HepG2 (cell line): Measurements from ENCODE around the gene SCP2D1. TPM values are rescaled to one million over a fixed set of nuclear protein-coding genes. Genes with fewer than 3 reads are reported as not detected.

ENCODE experiments used
- ATAC-seq: fragments of 200-7000 bp; cut with Tn5 transposase; 3 replicates; pipeline ENCODE4 v1.9.1; 2020; ENCODE audit warnings: mild to moderate bottlenecking, moderate library complexity
- BruUV-seq: library from RNA; stranded (reverse); fragments of 400-500 nt; replicated peaks from 2 replicates; lab custom pipeline; 2021; lab: Mats Ljungman, UMichigan
- CTCF ChIA-PET: fragments of 300-600 bp; formaldehyde crosslinking; extraction: SDS; loops from one replicate; lab custom pipeline; 2021; ENCODE audit warnings: low total read pairs, inconsistent platforms, low intra/inter-chr PET ratio; lab: Yijun Ruan, JAX
- POLR2A ChIA-PET: fragments of 350-600 bp; sonication (Branson Sonifier 250); formaldehyde crosslinking; loops from one replicate; lab custom pipeline; 2020; ENCODE audit warnings: antibody characterized with exemption, inconsistent platforms; lab: Yijun Ruan, JAX
- DNase-seq: peaks from one replicate; pipeline ENCODE4 v3.0.0-alpha.2; 2015; ENCODE audit warnings: low spot score
- FAIRE-seq: peaks from 3 replicates; lab custom pipeline; 2011; peaks lifted over from hg19 to GRCh38; lab: Jason Lieb, UNC
- H2AFZ ChIP-seq: one replicate; pipeline ENCODE4 v1.6.1; 2011; ENCODE audit warnings: low read length, inconsistent platforms
- H3K27ac ChIP-seq: fragments of 300-600 bp; 3 replicates; pipeline ENCODE4 v1.8.0; 2011; ENCODE audit warnings: mixed run types, mild to moderate bottlenecking, mixed read lengths, low read length, inconsistent platforms; ENCODE audit not compliant: insufficient read depth; ENCODE audit errors: extremely low read length
- H3K27me3 ChIP-seq, 2 experiments: fragments of 200-600 bp in 1 of 2; 2 replicates in 1 of 2; 3 replicates in 1 of 2; pipeline versions ENCODE4 v1.6.0 to v1.8.0; 2011; ENCODE audit warnings: low read length in 2 of 2, mild to moderate bottlenecking in 2 of 2, moderate library complexity in 2 of 2, inconsistent platforms in 1 of 2; ENCODE audit not compliant: insufficient read depth in 2 of 2, control insufficient read depth in 1 of 2
- H3K36me3 ChIP-seq, 2 experiments: fragments of 200-600 bp in 1 of 2; replicated peaks in 1 of 2; 2 replicates in 1 of 2; 3 replicates in 1 of 2; pipeline versions ENCODE4 v1.5.1 to v1.8.0; 2011; ENCODE audit warnings: low read length in 2 of 2, inconsistent platforms in 1 of 2; ENCODE audit not compliant: insufficient read depth in 2 of 2, control insufficient read depth in 1 of 2
- H3K4me1 ChIP-seq: 2 replicates; pipeline ENCODE4 v1.5.1; 2012; ENCODE audit warnings: low read length, inconsistent platforms; ENCODE audit not compliant: insufficient read depth
- H3K4me2 ChIP-seq: 2 replicates; pipeline ENCODE4 v1.6.0; 2011; ENCODE audit warnings: low read depth, low read length, inconsistent platforms
- H3K4me3 ChIP-seq, 3 experiments: fragments of 200-600 bp in 1 of 3; sonication (generic), shearing (Covaris generic) in 1 of 3; replicated peaks in 1 of 3; 2 replicates each; pipeline ENCODE4 v1.5.1; 2011 to 2016; ENCODE audit warnings: low read length in 3 of 3, inconsistent platforms in 2 of 3, low read depth in 2 of 3, mild to moderate bottlenecking in 2 of 3, control low read depth in 1 of 3, mixed read lengths in 1 of 3; ENCODE audit not compliant: insufficient read depth in 1 of 3
- H3K79me2 ChIP-seq: one replicate; pipeline ENCODE4 v1.6.1; 2011; ENCODE audit warnings: low read length, inconsistent platforms; ENCODE audit not compliant: insufficient read depth
- H3K9ac ChIP-seq: 2 replicates; pipeline ENCODE4 v1.6.0; 2011; ENCODE audit warnings: mild to moderate bottlenecking, low read depth, low read length, inconsistent platforms; ENCODE audit not compliant: insufficient read depth
- H3K9me3 ChIP-seq: 2 replicates; pipeline ENCODE4 v1.5.1; 2012; ENCODE audit warnings: mild to moderate bottlenecking, low read length
- H4K20me1 ChIP-seq: 2 replicates; pipeline ENCODE4 v1.6.0; 2011; ENCODE audit warnings: inconsistent platforms, mild to moderate bottlenecking, low read length, moderate library complexity; ENCODE audit not compliant: insufficient read depth
- CREB1 ChIP-seq, 2 experiments: fragments of 450-650 bp in 1 of 2; IDR thresholded peaks; 2 replicates each; pipeline ENCODE4 v1.6.1; 2016 to 2017; ENCODE audit warnings: control low read depth in 1 of 2, mild to moderate bottlenecking in 1 of 2, missing compliant biosample characterization in 1 of 2, missing genetic modification characterization in 1 of 2
- MBD4 ChIP-seq: IDR thresholded peaks from 2 replicates; pipeline ENCODE4 v1.6.1; 2012; ENCODE audit warnings: low read length, inconsistent platforms, borderline replicate concordance
- PITX1 ChIP-seq: sonication (generic); formaldehyde crosslinking; IDR thresholded peaks from 2 replicates; pipeline ENCODE4 v1.5.1; 2020; ENCODE audit warnings: mild to moderate bottlenecking, missing genetic modification reagents
- WGBS: methylation state at CpG from one replicate; pipeline ENCODE4 v1.1.6; 2017; ENCODE audit warnings: low lambda C conversion rate; 5-methylcytosine and 5-hydroxymethylcytosine counted together
- in situ Hi-C: cut with HindIII; loops from 2 replicates; pipeline ENCODE4 v1.10.0; 2017; ENCODE audit warnings: low pct_unique_long_range_greater_than_20kb; ENCODE audit not compliant: extremely low pct_ligation_motif_present
- intact Hi-C: fragments of 100-400 bp; cut with micrococcal nuclease; formaldehyde crosslinking; loops from one replicate; pipeline ENCODE4 v1.10.0; 2022; ENCODE audit not compliant: unreplicated experiment
- polyA plus RNA-seq, 8 experiments: library from polyadenylated mRNA; depleted of rRNA in 3 of 8; stranded (reverse) in 7 of 8; unstranded in 1 of 8; fragments of >200 nt; fragmentation: Illumina TruSeq in 4 of 8; extraction: Trizol in 4 of 8; gene quantifications; 2 replicates each; pipeline versions ENCODE4 v1.2.1 to v1.2.3, GENCODE V29; 2011 to 2016; ENCODE audit warnings: low read depth in 4 of 8, missing spikeins in 1 of 8, mixed read lengths in 1 of 8; ENCODE audit not compliant: insufficient read depth in 1 of 8
- total RNA-seq, 5 experiments: library from RNA; depleted of rRNA; stranded (reverse); fragments of >200 nt; fragmentation: Illumina TruSeq; extraction: Trizol; gene quantifications; 2 replicates each; pipeline ENCODE4 v1.2.3, GENCODE V29; 2016; ENCODE audit warnings: low read depth in 1 of 5

Gene SCP2D1
- total and polyA plus RNA-seq, 2 of the 13 experiments (the other 11 are each of a cell fraction or from before 2014, with no cell fraction given): not detected

GRCh38 chr20:18858816-18859215 lies 45.2 kb downstream of the SCP2D1 start:
- DNase-seq: no peak
- intact Hi-C loops: no loop called here
- H3K9ac ChIP-seq: no peak overlapping the region
- no TSS peak for BruUV-seq
- no peak for ATAC-seq
- no peak for FAIRE-seq
- H2AFZ ChIP-seq: no peak overlapping the region
- no peaks in the 10 kb centered on the region for H3K36me3 ChIP-seq
- peaks cover 6% of the 10 kb centered on the region; the same call in 1 of the 2 replicates for H3K9me3 ChIP-seq
- 7% methylated on average over 3 of the region's 3 CpGs for WGBS
- H3K4me3 ChIP-seq: no peak overlapping the region
- in situ Hi-C loops: no loop called here
- no peak for TF ChIP-seq MBD4
- TF ChIP-seq PITX1 (CRISPR knock-in tag): no peak
- TF ChIP-seq CREB1 (IDR thresholded peaks at IDR 0.05): 0 out of 2 replicates have a peak, but pooled peaks have one; percentile 7
- TF ChIP-seq CREB1 (CRISPR knock-in tag; IDR thresholded peaks at IDR 0.05): no peak
- TF ChIP-seq, all 625 proteins: peak for 1
- H3K27me3 ChIP-seq: no peaks in the 10 kb centered on the region
- H3K4me1 ChIP-seq: no peaks in the 10 kb centered on the region
- ChIA-PET POLR2A (no interaction called here), CTCF (no interaction called here)
- no peaks in the 10 kb centered on the region for H4K20me1 ChIP-seq
- no peak overlapping the region for H3K4me2 ChIP-seq
- no peak overlapping the region for H3K27ac ChIP-seq
- no peaks in the 10 kb centered on the region for H3K79me2 ChIP-seq

Other genes with a start within 250 kb of the SCP2D1 start
- gene SMIM26, start 246.4 kb upstream of the SCP2D1 start, total RNA-seq (2016; rRNA removed; fragmentation: Illumina TruSeq; extraction: Trizol): 185 and 214 TPM in 2 replicates
- gene SMIM26, start 246.4 kb upstream of the SCP2D1 start, polyA plus RNA-seq (2011; rRNA removed): 249 and 262 TPM in 2 replicates
- gene DTD1, start 225.7 kb upstream of the SCP2D1 start, total RNA-seq (2016; rRNA removed; fragmentation: Illumina TruSeq; extraction: Trizol): 79.3 and 85.5 TPM in 2 replicates
- 41.2 and 46.7 TPM in 2 replicates for gene DTD1, start 225.7 kb upstream of the SCP2D1 start, polyA plus RNA-seq (2011; rRNA removed)